Measurements from ENCODE around the gene DDAH1.
A peak's percentile ranks its signal among the peaks of the same experiment; 100 is the strongest.

Gene DDAH1

GRCh38 chr1:85282424-85282823, 182.5 kb downstream of the DDAH1 start:
- POLR2A ChIA-PET, result no interaction called here
- no peak overlapping the region for H3K4me3 ChIP-seq (ENCODE audit: low read depth, low read length)
- no peak for DNase-seq (ENCODE audit: low read depth, low spot score)
- TF ChIP-seq CTCF (IDR thresholded peaks at IDR 0.05; ENCODE audit: insufficient read depth, low read length, missing control alignments), result no peak
- CTCF ChIA-PET, result interaction anchor here (1.8 to 2.0 kb wide), 2 partner anchors 23 to 26 kb away, joined by 6 to 8 read pairs; partner anchors contain the start of gene C1orf52

GRCh38 chr1:85280636-85281035, 184.3 kb downstream of the DDAH1 start:
- POLR2A ChIA-PET, result no interaction called here

DNA sequence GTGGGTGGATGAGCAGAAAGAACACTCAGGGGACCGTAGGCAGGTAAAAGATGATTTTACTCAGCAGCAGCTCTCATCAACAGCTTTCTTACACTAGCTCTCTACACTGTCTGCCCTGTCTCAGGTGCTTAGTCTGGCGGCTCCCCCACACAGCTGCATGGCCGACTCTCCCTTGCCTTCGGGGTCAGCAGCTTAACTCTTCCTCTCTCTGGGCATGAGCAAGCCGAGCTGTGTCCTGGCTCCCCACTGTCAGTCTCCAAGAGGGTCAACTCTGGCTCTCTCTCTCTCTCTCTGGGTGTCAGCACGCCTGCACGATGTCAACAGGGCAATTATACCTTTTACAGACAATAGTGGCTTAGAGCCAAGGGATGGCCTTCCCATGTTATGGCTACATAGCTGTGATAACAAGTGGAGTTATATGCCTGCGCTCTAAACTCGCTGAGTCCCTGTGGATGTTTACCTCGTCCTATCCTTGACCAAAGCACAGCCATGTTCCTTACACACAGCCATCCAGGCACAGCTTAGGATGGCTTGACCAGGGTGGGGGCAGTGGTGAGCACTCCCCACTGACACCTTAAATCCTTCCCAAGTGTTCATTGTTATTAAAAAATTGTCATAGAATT, 185.4 kb downstream of the DDAH1 start:
- H3K4me3 ChIP-seq (ENCODE audit: low read depth, low read length), result no peak overlapping the region
- CTCF ChIA-PET, result interaction anchor here (1.1 kb wide), 1 partner anchor 10 kb away, joined by 3 read pairs; no protein-coding TSS in a partner anchor
- POLR2A ChIA-PET, result interaction anchor here (0.5 kb wide), 2 partner anchors 42 to 280 kb away, joined by 3 read pairs; no protein-coding TSS in a partner anchor
- no peak for DNase-seq (ENCODE audit: low read depth, low spot score)
- no peak for TF ChIP-seq CTCF (IDR thresholded peaks at IDR 0.05; ENCODE audit: insufficient read depth, low read length, missing control alignments)

More at GRCh38 chr1:85280636-85281035, 184.3 kb downstream of the DDAH1 start:
- CTCF ChIA-PET, result interaction anchor here (1.8 to 2.0 kb wide), 3 partner anchors 12 to 27 kb away, joined by 6 to 10 read pairs (median 8); partner anchors contain the start of gene C1orf52
- no peak overlapping the region for H3K4me3 ChIP-seq (ENCODE audit: low read depth, low read length)
- no peak for TF ChIP-seq CTCF (IDR thresholded peaks at IDR 0.05; ENCODE audit: insufficient read depth, low read length, missing control alignments)
- DNase-seq (ENCODE audit: low read depth, low spot score), result no peak

DNA sequence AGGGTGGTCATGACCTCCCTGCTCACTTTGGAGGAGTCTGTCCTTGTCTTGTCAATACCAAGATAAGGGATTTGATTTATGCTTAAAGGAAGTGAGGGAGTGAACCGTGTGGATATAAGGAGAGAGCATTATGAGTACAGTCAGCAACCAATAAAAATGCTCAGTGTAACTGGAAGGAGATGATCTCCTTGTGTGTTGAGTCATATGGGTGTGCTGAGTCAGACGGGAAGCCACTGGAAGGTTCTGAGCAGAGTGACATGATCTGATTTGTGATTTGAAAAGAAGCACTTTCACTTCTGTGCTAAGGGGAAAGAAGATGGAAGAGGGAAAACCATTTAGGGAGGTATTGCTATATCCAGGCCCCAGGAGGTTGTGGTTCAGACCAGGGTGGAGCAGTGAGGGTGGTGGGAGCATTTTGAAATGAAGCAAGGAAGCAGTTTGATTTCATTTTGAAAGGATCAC, 186.1 kb downstream of the DDAH1 start:
- DNase-seq (ENCODE audit: low read depth, low spot score), result peak; percentile 79

GRCh38 chr1:85277802-85278201, 187.2 kb downstream of the DDAH1 start:
- CTCF ChIA-PET, result interaction anchor here (1.3 to 10.5 kb wide), 2 partner anchors 19 to 23 kb away, joined by 3 to 146 read pairs; partner anchors contain the start of gene C1orf52
- POLR2A ChIA-PET, result interaction anchor here (0.6 to 2.7 kb wide), 3 partner anchors 19 to 303 kb away, joined by 3 to 15 read pairs (median 3); partner anchors contain the start of gene CCN1

More for the DNA sequence above, 186.1 kb downstream of the DDAH1 start:
- no peak for TF ChIP-seq CTCF (IDR thresholded peaks at IDR 0.05; ENCODE audit: insufficient read depth, low read length, missing control alignments)
- H3K4me3 ChIP-seq (ENCODE audit: low read depth, low read length), result peak overlapping the region; percentile 40
- CTCF ChIA-PET, result interaction anchor here (1.1 to 1.3 kb wide), 2 partner anchors 11 to 24 kb away, joined by 3 read pairs; no protein-coding TSS in a partner anchor
- POLR2A ChIA-PET, result interaction anchor here (0.5 kb wide), 1 partner anchor 42 kb away, joined by 3 read pairs; no protein-coding TSS in a partner anchor

More at GRCh38 chr1:85277802-85278201, 187.2 kb downstream of the DDAH1 start:
- H3K4me3 ChIP-seq (ENCODE audit: low read depth, low read length), result no peak overlapping the region
- TF ChIP-seq CTCF (IDR thresholded peaks at IDR 0.05; ENCODE audit: insufficient read depth, low read length, missing control alignments), result no peak
- no peak for DNase-seq (ENCODE audit: low read depth, low spot score)
